DMS114 treated with DMSO at 0.1 percent for 48 hours (cell line): Measurements from ENCODE around the gene WDR47.
"Not testable (repeated sequence)": the region's sequence is repeated elsewhere in the genome, so short reads cannot be mapped to it uniquely, and the experiment has no call there.

Experiments used
- DNase-seq: peaks from one replicate; lab custom pipeline; 2025; ENCODE audit not compliant: unreplicated experiment; lab: John Stamatoyannopoulos, UW

Gene WDR47

DNA sequence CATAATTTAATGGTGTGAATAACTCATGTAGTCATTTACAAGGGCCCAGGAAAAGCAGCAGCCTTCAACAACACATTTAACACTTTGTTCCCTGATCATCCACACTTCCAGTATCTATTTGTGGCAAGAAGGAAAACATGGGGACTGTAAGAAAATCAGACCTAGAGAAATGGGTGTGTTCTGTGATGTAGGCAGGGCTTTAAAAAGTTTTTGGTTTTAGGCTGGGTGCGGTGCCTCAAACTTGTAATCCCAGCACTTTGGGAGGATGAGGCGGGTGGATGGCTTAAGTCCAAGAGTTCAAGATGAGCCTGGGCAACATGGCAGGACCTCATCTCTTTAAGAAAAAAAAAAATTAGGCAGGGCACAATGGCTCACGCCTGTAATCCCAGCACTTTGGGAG, 14.2 kb upstream of the WDR47 start:
- no peak for DNase-seq

DNA sequence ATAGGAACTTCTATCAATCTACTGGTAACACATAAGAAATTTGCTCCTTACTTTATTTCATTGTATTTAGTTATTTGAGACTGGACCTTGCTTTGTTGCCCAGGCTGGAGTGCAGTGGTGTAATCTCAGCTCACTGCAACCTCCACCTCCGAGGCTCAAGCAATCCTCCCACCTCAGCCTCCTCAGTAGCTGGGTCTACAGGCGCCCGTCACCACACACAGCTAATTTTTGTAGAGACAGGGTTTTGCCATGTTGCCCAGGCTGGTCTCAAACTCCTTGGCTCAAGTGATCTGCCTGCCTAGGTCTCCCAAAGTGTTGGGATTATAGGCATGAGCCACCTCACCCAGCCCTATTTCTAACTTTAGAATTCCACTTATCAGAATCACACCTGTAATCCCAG, 10.2 kb upstream of the WDR47 start:
- DNase-seq: not testable (repeated sequence)

- DNase-seq: no peak
Measured at GRCh38 chr1:109050228-109050995, 8.5 kb upstream of the WDR47 start.

- DNase-seq: no peak
Measured at GRCh38 chr1:109048335-109048734, 6.4 kb upstream of the WDR47 start.

DNA sequence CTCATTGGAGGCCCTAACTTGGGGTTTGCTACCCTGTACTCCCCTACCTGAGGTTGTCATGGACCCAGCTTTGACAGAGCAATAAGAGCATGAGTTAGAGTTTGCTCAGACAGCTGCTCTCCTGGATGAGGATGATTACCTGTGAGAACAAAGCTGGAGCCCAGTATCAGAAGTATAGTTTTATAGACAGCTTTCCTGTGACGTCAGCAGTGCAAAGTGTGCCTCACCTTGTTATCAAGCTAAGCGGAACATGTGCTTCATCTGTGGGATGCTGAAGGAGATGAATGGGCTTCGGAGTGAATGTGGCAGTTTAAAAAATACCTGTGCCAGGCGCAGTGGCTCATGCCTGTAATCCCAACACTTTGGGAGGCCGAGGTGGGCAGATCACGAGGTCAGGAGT, 5.4 kb upstream of the WDR47 start:
- DNase-seq: no peak

DNA sequence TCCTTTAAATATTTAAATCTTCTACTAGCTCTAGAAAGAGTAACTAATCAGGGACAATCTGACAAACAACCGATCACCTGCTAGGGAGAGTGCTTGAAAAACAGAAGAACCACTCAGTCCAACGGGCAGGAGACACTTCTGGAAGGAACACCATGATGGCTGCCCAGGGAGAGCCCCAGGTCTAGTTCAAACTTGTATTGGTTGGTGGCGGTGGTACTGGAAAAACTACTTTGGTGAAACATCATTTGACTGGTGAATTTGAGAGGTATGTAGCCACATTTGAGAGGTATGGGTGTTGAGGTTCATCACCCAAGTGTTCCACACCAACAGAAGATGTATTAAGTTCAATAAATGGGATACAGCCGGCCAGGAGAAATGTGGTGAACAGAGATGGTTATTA, 4.8 kb upstream of the WDR47 start:
- no peak for DNase-seq

GRCh38 chr1:109045595-109045994, 3.7 kb upstream of the WDR47 start:
- no peak for DNase-seq

DNA sequence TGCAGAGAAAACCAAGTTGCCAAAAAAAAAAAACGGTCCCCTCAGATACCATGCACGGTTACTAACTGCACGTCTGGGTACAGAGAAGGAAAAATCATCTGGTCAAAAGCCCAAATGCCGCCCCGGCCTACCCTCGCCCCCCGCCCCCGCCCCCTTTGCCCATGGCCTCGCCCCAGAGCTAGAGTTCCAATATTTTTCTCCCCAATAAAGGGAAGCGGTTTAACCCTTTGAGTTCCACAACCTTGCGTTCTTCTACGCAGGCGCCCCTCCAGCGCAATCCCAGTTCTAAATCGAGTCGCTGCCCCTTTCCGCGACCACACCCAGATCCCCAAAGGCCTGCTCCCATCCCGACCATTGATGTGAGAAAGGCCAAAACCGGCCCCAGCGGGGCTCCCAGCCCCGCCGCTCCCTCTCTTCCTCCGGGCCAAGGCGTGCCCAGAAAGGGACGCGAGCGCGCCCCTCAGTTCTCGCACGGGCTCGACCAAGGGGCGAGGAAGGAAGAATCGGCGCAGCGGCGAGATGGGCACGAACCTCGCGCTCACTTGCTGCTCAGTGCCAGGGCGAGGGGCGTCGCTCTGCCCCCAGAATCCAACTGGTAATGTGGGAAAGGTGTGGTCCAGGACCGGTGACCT, 797 bp downstream of the WDR47 start:
- no peak for DNase-seq

- no peak for DNase-seq
Measured at GRCh38 chr1:109040627-109040988, 1.3 kb downstream of the WDR47 start.

DNA sequence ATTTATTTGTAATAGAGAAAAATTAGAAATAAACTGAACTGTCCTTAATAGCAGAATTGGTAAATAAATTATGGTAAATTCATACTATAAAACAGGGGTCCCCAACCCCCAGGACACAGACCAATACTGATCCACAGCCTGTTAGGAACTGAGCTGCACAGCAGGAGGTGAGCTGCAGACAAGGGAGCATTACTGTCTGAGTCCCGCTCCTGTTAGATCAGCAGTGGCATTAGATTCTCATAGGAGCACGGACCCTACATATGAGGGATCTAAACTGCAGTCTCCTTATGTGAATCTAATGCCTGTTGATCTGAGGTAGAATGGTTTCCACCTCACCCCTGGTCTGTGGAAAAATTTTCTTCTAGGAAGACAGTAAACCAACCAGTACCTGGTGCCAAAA, 7.5 kb downstream of the WDR47 start:
- DNase-seq: no peak

DNA sequence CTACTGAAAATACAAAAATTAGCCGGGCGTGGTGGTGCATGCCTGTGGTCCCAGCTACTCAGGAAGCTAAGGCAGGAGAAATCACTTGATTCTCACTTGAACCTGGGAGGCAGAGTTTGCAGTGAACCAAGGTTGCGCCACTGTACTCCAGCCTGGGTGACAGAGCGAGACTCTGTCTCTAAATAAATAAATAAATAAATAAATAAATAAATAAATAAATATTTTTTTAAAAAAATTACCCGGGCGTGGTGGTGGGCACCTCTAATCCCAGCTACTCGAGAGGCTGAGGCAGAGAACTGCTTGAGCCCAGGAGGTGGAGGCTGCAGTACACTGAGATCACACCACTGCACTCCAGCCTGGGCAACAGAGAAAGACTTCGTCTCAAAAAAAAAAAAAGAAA, 12.4 kb downstream of the WDR47 start:
- DNase-seq: not testable (repeated sequence)

- DNase-seq: no peak
Measured at GRCh38 chr1:109027841-109028240, 14.1 kb downstream of the WDR47 start.

DNA sequence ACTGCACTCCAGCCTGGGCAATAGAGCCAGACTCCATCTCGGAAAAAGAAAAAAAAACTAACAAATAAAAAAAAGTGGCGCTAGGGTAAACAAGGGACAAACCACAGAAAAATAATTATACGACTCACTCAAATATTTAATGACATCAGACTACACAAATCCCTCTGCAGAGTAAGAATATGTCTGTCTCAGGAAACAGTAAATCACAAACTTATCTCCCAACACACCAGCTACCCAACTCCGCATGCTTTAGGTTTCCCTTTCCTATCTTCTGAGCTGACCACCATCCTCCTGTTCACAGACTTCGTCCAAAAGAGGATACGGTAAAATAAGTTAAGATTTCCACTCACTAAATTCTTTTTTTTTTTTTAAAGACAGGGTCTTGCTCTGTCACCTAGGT, 16.2 kb downstream of the WDR47 start:
- DNase-seq: no peak

DNA sequence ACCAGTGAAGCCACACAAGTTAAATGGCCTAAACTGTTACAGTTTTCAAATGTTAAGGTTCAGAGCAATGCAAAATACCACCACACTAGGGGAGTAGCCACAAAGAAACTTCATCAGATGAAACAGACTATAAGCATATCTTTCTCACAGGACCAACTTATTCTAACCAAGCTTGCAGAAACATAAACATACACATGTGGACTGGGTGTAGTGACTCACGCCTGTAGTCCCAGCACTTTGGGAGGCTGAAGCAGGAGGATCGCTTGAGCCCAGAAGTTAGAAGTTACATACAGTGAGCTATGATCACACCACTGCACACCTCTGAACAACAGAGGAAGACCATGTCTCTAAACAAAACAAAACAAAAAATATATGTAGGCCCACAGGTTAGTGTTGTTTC, 17.3 kb downstream of the WDR47 start:
- no peak for DNase-seq

GRCh38 chr1:109020693-109021257, 21.1 kb downstream of the WDR47 start:
- DNase-seq: no peak

DNA sequence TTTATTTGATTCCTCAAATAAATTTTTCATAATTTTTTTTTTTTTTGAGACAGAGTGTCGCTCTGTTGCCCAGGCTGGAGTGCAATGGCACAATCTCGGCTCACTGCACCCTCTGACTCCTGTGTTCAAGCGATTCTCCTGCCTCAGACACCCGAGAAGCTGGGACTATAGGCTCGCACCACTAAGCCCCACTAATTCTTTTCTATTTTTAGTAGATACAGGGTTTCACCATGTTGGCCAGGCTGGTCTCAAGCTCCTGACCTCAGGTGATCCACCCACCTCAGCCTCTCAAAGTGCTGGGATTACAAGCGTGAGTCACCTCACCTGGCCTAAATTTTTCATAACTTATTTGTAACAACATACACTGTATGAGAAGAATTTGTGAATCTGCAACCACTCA, 24.2 kb downstream of the WDR47 start:
- not testable (repeated sequence) for DNase-seq

DNA sequence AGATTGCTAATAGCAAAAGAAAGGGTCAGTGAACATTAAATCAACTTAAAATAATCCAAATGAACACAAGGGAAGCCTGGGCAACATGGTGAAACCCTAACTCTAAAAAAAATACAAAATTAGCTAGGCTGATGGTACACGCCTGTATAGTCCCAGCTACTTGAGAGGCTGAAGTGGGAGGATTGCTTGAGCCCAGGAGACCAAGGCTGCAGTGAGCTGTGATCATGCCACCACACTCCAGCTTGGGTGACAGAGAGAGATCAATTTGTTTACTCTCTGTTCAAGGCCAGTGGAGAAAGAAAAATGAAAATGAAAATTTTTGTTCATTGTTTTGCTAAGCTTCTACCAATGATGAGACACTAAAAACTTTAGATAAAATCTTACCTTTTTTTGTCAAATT, 24.8 kb downstream of the WDR47 start:
- DNase-seq: no peak

DNA sequence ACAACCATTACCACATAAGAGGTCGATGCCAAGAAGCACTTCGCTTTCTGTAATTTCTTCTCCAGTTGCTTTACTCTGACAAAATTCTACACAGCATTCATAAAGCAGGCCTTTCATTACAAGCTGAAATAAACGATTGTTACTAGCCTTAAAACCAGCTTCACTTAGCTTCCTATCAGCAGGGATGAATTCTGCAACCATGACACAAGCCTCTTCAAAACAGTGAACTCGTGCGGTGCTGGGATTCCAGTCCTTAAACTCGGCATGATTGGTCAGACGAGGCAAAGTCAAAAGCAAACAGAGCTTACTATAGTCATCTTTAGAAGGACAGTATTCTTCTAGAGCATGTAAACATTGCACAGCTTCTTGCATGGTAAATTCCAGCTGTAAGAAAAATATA, 30.6 kb downstream of the WDR47 start:
- no peak for DNase-seq

DNA sequence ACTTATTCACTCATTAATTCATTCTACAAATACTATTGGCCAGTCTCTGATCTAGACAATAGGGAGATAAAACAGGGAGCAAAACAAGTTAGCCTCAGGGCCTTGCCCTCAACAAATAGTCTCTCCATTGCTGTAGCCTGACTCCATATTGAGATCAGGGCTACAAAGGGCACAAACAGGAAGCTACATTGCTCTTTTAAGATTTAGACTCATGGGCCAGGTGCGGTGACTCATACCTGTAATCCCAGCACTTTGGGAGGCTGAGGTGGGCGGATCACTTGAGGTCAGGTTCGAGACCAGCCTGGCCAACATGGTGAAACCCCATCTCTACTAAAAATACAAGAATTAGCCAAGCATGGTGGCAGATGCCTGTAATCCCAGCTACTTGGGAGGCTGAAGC, 45.3 kb downstream of the WDR47 start:
- DNase-seq: not testable (repeated sequence)

DNA sequence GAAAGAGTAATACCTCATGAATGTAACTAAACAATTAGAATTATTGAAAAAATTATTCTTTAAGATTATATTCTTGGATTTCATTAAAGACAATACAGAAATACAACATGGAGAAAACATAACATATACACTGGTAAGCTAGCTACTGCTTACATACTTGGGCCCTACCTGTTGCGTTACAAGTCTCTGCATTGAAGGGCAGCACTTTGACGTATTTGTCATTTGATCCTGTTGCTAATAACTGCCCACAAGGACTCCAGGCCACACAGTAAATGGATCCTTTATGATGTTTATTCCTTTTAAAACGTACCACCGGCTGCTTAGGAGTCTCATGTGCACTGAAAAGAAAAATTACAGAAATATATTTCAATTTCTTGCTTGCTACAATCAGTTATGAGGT, 58.8 kb downstream of the WDR47 start:
- DNase-seq: no peak

DNA sequence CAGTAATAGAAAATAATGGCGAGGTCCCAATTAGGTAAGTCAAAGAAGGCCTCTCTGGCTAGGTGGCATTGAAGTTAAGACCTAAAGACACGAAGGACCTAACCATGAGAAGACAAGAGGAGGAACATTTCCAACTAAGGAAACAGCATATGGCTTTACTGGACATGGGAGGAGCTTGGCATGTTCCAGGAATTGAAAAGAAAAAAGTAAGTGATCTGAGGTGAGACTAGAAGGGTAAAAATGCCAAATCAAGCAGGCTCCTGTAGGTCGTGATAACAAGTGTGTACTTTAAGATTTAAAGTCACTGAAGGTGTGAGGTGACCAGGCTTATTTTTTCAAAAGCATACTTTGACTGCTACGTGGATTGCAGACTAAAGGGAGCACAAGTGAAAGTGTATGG, 65.2 kb downstream of the WDR47 start:
- no peak for DNase-seq

DNA sequence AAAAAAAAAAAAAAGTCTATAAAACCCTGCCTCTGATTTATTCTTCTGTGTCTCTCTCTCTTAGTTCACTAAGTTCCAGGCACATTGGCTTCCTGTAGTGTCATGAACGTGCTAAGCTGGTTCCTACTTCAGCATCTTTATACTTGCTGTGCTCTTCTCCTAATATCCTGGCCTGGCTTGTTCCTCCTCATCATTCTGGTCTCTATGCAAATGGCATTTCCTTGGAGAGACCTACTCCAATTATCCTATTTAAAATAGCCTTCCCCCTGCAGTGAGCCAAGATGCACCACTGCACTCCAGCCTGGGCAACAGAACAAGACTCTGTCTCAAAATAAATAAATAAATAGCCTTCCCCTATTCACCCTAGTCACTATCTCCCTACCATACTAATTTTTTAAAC, 69.0 kb downstream of the WDR47 start:
- DNase-seq: no peak

DNA sequence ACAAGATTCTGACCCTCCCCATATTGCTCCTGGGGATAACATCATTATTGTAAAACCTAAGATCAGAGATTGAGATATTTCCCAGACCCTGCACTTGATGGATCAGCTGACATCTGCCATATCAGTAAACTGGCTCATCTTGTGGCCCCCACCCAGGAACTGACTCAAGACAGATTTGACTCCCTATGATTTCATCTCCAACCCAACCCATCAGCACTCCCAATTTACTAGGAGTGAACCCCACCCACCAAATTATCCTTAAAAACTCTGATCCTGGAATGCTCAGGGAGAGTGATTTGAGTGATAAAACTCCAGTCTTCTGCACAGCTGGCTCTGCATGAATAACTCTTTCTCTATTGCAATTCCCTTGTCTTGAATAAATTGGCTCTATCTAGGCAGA, 72.6 kb downstream of the WDR47 start:
- no peak for DNase-seq
